HG03045 (cell line): ENCODE results near the gene ACTR10.
"Not testable (repeated sequence)": the region's sequence is repeated elsewhere in the genome, so short reads cannot be mapped to it uniquely, and the experiment has no call there.

ENCODE experiments used
- ATAC-seq: cut with Tn5 transposase; IDR thresholded peaks from one replicate; pipeline ENCODE4 v1.9.1; 2021; ENCODE audit warnings: mild to moderate bottlenecking, moderate library complexity; ENCODE audit not compliant: unreplicated experiment

Gene ACTR10

GRCh38 chr14:58215191-58215914 is 15.4 kb downstream of the ACTR10 start:
- no peak for ATAC-seq

GRCh38 chr14:58216544-58216943 is 16.6 kb downstream of the ACTR10 start:
- ATAC-seq, result no peak

GRCh38 chr14:58227096-58227819 is 27.3 kb downstream of the ACTR10 start:
- no peak for ATAC-seq

GRCh38 chr14:58238252-58239243 is 38.6 kb downstream of the ACTR10 start:
- ATAC-seq, result no peak

- ATAC-seq, result no peak
Observed at GRCh38 chr14:58239244-58240195, 39.6 kb downstream of the ACTR10 start.

DNA sequence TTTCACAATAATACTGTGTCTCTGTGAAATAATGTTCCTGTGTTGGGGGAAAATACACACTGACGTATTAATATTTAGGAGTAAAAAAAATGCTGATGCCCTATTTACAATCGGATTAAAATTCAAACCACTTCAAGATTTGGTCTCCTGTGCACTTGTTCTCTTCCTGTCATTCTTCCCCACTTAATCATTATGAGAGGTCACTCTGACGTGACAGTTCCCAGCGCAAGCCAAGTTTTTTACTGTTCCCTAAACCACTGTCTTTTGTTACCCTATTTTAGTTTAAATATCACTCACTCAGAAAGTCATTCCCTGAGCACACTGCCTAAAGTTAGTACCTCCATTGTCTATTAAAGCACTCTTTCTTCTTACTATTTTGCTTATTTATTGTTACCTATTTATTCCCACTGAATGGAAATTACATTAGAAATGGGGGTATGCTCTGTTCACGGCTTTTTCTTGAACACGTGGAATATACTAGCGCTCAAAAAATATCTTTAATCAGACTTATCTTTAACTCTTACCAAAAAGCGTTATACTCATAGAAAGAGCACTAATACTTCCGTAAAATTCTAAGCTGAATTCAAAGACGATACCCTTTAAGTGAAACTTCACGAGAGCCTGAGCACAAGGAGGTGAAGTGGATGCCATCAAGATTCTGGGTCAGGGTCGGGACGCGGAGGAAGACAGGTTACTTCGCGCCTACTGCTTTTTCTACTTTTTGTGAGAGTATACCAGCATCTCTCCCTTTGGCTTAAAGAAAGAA is 44.0 kb downstream of the ACTR10 start:
- ATAC-seq, result peak; percentile 36

GRCh38 chr14:58244556-58245387 is 44.8 kb downstream of the ACTR10 start, which contains the start of gene PSMA3:
PSMA3 (plus strand) TSS chr14:58244843; CDS start chr14:58244921, 78 bp downstream.
- ATAC-seq, result peak; percentile 94

- no peak for ATAC-seq
Observed at GRCh38 chr14:58245562-58245961, 45.6 kb downstream of the ACTR10 start.

- ATAC-seq, result no peak
Observed at GRCh38 chr14:58249611-58250010, 49.7 kb downstream of the ACTR10 start.

GRCh38 chr14:58258156-58258555 is 58.2 kb downstream of the ACTR10 start:
- ATAC-seq, result no peak

DNA sequence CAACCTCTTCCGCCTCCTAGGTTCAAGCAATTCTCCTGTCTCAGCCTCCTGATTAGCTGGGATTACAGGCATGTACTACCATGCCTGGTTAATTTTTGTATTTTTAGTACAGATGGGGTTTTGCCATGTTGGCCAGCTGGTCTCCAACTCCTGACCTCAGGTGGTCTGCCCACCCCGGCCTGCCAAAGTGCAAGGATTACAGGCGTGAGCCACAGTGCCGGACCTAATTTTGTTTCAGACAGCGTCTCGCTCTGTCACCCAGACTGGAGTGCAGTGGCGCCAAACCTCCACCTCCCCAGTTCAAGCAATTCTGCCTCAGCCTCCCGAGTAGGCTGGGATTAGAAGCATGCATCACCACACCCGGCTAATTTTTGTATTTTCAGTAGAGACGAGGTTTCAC is 62.1 kb downstream of the ACTR10 start:
- not testable (repeated sequence) for ATAC-seq

DNA sequence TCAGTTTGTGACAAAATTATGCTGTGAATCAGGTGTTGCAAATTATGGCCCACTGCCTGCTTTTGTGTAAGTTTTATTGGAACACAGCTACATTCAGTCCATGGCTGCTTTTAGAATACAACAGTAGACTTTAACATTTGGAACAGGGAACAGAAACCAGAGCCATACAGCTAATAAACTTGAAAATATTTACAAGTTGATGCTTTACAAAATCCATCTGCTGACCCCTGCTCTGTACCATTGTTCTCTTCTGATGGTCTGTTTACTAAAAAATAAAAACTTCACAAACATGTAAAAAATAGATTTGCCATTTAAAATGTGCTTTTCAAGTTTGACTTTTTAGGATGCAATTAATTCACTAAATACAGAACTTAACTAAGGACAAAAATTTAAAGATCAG is 65.5 kb downstream of the ACTR10 start:
- ATAC-seq, result no peak

DNA sequence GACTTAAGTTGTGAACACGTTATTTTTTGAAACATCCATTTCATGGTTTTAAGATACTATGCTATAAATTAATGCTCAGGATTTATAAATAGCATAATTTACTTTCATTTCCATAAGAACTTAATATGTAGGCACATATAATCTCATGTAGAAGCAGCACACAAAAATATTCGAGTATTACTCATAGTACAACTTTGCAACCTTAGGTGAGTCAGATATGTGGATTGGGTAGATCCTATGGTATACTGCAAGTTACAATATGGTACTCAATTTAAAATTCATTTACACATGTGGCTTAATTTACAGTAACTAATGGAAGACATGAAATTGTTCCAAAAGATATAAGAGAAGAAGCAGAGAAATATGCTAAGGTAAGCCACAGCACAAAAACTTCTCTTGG is 70.7 kb downstream of the ACTR10 start:
- no peak for ATAC-seq

GRCh38 chr14:58272588-58273372 is 72.8 kb downstream of the ACTR10 start:
- no peak for ATAC-seq

DNA sequence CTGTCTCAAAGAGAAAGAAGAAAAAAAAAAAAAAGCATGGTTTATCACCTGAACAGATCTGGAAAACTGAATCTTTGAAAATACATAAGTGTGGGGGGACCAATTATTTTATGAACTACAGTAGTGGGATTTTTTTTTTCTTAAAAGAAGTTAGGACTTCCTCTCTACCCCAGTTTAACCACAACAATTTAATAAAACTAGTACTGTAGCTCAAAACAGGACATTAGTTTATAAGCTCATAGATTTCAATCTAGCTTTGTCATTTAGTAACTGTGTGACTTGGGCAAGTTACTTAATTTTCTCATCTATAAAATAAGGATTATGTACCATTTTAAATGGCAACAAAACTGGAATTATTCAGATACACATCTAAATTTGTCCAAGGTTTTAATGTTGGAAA is 74.9 kb downstream of the ACTR10 start:
- no peak for ATAC-seq

GRCh38 chr14:58275527-58276190 is 75.7 kb downstream of the ACTR10 start:
- no peak for ATAC-seq

DNA sequence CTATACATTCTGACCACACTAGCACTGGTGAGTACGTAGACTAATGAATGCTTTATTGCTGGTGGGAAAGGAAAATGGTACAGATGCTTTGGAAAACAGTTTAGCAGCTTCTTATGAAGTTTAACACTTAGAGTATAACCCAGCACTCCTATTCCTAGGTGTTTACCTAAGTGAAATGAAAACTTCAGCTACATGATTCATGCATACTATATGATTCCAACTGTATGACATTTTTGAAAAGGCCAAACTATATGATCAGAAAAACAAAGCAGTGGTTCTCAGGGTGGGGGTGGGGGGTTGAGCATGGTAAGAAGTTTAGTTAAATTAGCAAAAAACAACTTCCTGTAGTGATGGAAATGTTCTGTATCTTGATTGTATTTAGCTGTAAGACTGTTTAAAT is 76.3 kb downstream of the ACTR10 start:
- ATAC-seq, result no peak
